ENCODE results near the gene ANXA10. TPM values are rescaled to one million over a fixed set of nuclear protein-coding genes. Genes with fewer than 3 reads are reported as not detected.

ANXA10 gene
- total RNA-seq, 1 experiment from 2014 or later, result not detected

GRCh38 chr4:168138143-168138542 lies 45.8 kb downstream of the ANXA10 start:
- ChIA-PET POLR2A (no interaction called here), CTCF (no interaction called here)
- Histone ChIP-seq H3K27ac (ENCODE audit: low read length) (no peak overlapping the region), H3K4me1 (ENCODE audit: control insufficient read depth, insufficient read depth, low read length) (no peaks in the 10 kb centered on the region), H3K27me3 (ENCODE audit: control insufficient read depth, insufficient read depth, low read length) (no peaks in the 10 kb centered on the region), H3K36me3 (ENCODE audit: control insufficient read depth, insufficient read depth, low read length) (no peaks in the 10 kb centered on the region), H3K9me3 (ENCODE audit: control insufficient read depth, insufficient read depth, low read depth, low read length) (no peaks in the 10 kb centered on the region), H3K4me3 (ENCODE audit: low read depth in 2 of 2, low read length in 2 of 2) (no peak overlapping the region)
- DNase-seq (ENCODE audit: low read depth, low spot score), result no peak
- BruUV-seq (replicated peaks), result no TSS peak
- no peak for ATAC-seq
- TF ChIP-seq POLR2AphosphoS5 (IDR thresholded peaks at IDR 0.05; ENCODE audit: low read depth, low read length) (no peak), TCF7L2 (IDR thresholded peaks at IDR 0.05; ENCODE audit: low read depth, low read length) (no peak), REST (IDR thresholded peaks at IDR 0.05; ENCODE audit: insufficient read depth in 1 of 2, low read depth in 2 of 2, low read length in 1 of 2) (no peak)
- in situ Hi-C loops (cut with HindIII; ENCODE audit: low pct_unique_long_range_greater_than_20kb, low sequenced_read_pairs), result no loop called here
- intact Hi-C loops (cut with micrococcal nuclease; ENCODE audit: unreplicated experiment), result no loop called here

GRCh38 chr4:168139336-168139735 lies 47.0 kb downstream of the ANXA10 start:
- intact Hi-C loops (cut with micrococcal nuclease; ENCODE audit: unreplicated experiment) (no loop called here), in situ Hi-C loops (cut with HindIII; ENCODE audit: low pct_unique_long_range_greater_than_20kb, low sequenced_read_pairs) (no loop called here)
- ChIA-PET POLR2A (no interaction called here), CTCF (no interaction called here)
- Histone ChIP-seq H3K27me3 (ENCODE audit: control insufficient read depth, insufficient read depth, low read length) (no peaks in the 10 kb centered on the region), H3K4me3 (ENCODE audit: low read depth in 2 of 2, low read length in 2 of 2) (no peak overlapping the region), H3K4me1 (ENCODE audit: control insufficient read depth, insufficient read depth, low read length) (no peaks in the 10 kb centered on the region), H3K27ac (ENCODE audit: low read length) (no peak overlapping the region), H3K9me3 (ENCODE audit: control insufficient read depth, insufficient read depth, low read depth, low read length) (no peaks in the 10 kb centered on the region), H3K36me3 (ENCODE audit: control insufficient read depth, insufficient read depth, low read length) (no peaks in the 10 kb centered on the region)
- ATAC-seq, result no peak
- DNase-seq (ENCODE audit: low read depth, low spot score), result no peak
- no peak for TF ChIP-seq POLR2AphosphoS5 (IDR thresholded peaks at IDR 0.05; ENCODE audit: low read depth, low read length)
- no peak for TF ChIP-seq TCF7L2 (IDR thresholded peaks at IDR 0.05; ENCODE audit: low read depth, low read length)
- TF ChIP-seq REST (IDR thresholded peaks at IDR 0.05; ENCODE audit: insufficient read depth in 1 of 2, low read depth in 2 of 2, low read length in 1 of 2), result no peak
- TF ChIP-seq CTCF (IDR thresholded peaks at IDR 0.05), result no peak
- TF ChIP-seq SIN3A (IDR thresholded peaks at IDR 0.05; ENCODE audit: borderline replicate concordance, insufficient read depth, low read depth, low read length), result no peak
- BruUV-seq (replicated peaks), result no TSS peak
